HCT116 (cell line): Measurements from ENCODE around the gene PRKAG3. TPM values are rescaled to one million over a fixed set of nuclear protein-coding genes. Genes with fewer than 3 reads are reported as not detected.

Experiments
- ATAC-seq: fragments of 200-7000 bp; cut with Tn5 transposase; 2 replicates; pipeline ENCODE4 v1.9.1; 2020; ENCODE audit warnings: mild to moderate bottlenecking, moderate library complexity
- BruUV-seq: library from RNA; stranded (reverse); fragments of 400-500 nt; replicated peaks from 2 replicates; lab custom pipeline; 2021; lab: Mats Ljungman, UMichigan
- CTCF ChIA-PET: fragments of 300-600 bp; sonication (Branson Sonifier 250); formaldehyde crosslinking; loops from one replicate; lab custom pipeline; 2021; ENCODE audit warnings: antibody characterized with exemption; lab: Charles Lee
- POLR2A ChIA-PET: fragments of 300-600, 350-600 bp; sonication (Branson Sonifier 250); formaldehyde crosslinking; loops from one replicate; lab custom pipeline; 2021; ENCODE audit warnings: antibody characterized with exemption; lab: Charles Lee
- RAD21 ChIA-PET, 2 experiments: fragments of 300-600 bp; sonication (Branson Sonifier 250); formaldehyde crosslinking; loops; one replicate each; lab custom pipeline; 2023; ENCODE audit warnings: low total read pairs in 2 of 2; ENCODE audit not compliant: uncharacterized antibody in 2 of 2, unreplicated experiment in 2 of 2, low non-redundant PET in 1 of 2; lab: Charles Lee
- DNase-seq: peaks from one replicate; pipeline ENCODE4 v3.0.0-alpha.2; 2010; ENCODE audit warnings: low read depth, low spot score
- H2AFZ ChIP-seq: fragments of 200-600 bp; shearing (Covaris generic), sonication (generic); 2 replicates; pipeline ENCODE4 v1.6.1; 2017; ENCODE audit warnings: low read depth, mixed run types, mixed read lengths, antibody characterized with exemption, low read length; ENCODE audit not compliant: poor library complexity, severe bottlenecking
- H3K27ac ChIP-seq: 2 replicates; pipeline ENCODE4 v1.5.1; 2012; ENCODE audit warnings: low read depth, low read length
- H3K27me3 ChIP-seq: fragments of 200-600 bp; sonication (generic); 2 replicates; pipeline ENCODE4 v1.6.1; 2016; ENCODE audit warnings: mixed run types, low read length, mixed read lengths; ENCODE audit not compliant: insufficient read depth
- H3K36me3 ChIP-seq, 2 experiments: fragments of 200-500 bp in 1 of 2; fragments of 200-600 bp in 1 of 2; sonication (Bioruptor generic) in 1 of 2; sonication (generic) in 1 of 2; 2 replicates each; pipeline versions ENCODE4 v1.5.1 to v1.6.1; 2014 to 2016; ENCODE audit warnings: low read length in 2 of 2, inconsistent platforms in 1 of 2, mixed read lengths in 1 of 2, mixed run types in 1 of 2; ENCODE audit not compliant: insufficient read depth in 2 of 2, control insufficient read depth in 1 of 2
- H3K4me1 ChIP-seq, 2 experiments: fragments of 200-600 bp in 1 of 2; sonication (generic) in 1 of 2; 2 replicates each; pipeline versions ENCODE4 v1.5.1 to v1.6.1; 2012 to 2017; ENCODE audit warnings: low read length in 2 of 2, inconsistent platforms in 1 of 2, mild to moderate bottlenecking in 1 of 2, mixed read lengths in 1 of 2, mixed run types in 1 of 2, moderate library complexity in 1 of 2; ENCODE audit not compliant: insufficient read depth in 2 of 2, control insufficient read depth in 1 of 2
- H3K4me2 ChIP-seq: fragments of 200-600 bp; sonication (generic); 2 replicates; pipeline ENCODE4 v1.6.1; 2017; ENCODE audit warnings: mixed run types, low read length, mixed read lengths
- H3K4me3 ChIP-seq, 2 experiments: fragments of 200-600 bp in 1 of 2; sonication (generic) in 1 of 2; replicated peaks in 1 of 2; 2 replicates each; pipeline ENCODE4 v1.5.1; 2011 to 2016; ENCODE audit warnings: low read length in 2 of 2, control low read depth in 1 of 2, low read depth in 1 of 2, mild to moderate bottlenecking in 1 of 2, mixed read lengths in 1 of 2, mixed run types in 1 of 2
- H3K79me2 ChIP-seq: fragments of 200-600 bp; sonication (generic); 2 replicates; pipeline ENCODE4 v1.6.1; 2017; ENCODE audit warnings: mild to moderate bottlenecking, mixed run types, low read length, moderate library complexity, mixed read lengths; ENCODE audit not compliant: insufficient read depth
- H3K9ac ChIP-seq: fragments of 200-600 bp; sonication (generic); 2 replicates; pipeline ENCODE4 v1.6.1; 2016; ENCODE audit warnings: low read length, mixed read lengths
- H3K9me2 ChIP-seq: fragments of 200-600 bp; sonication (generic), shearing (Covaris generic); 2 replicates; pipeline ENCODE4 v1.6.1; 2017; ENCODE audit warnings: mixed run types, mild to moderate bottlenecking, moderate library complexity; ENCODE audit not compliant: insufficient read depth
- H3K9me3 ChIP-seq, 2 experiments: fragments of 200-500 bp in 1 of 2; fragments of 200-600 bp in 1 of 2; sonication (Bioruptor generic) in 1 of 2; sonication (generic) in 1 of 2; 2 replicates each; pipeline ENCODE4 v1.6.1; 2014 to 2017; ENCODE audit warnings: low read length in 2 of 2, mixed read lengths in 2 of 2, inconsistent platforms in 1 of 2, low read depth in 1 of 2, mild to moderate bottlenecking in 1 of 2, mixed run types in 1 of 2, moderate library complexity in 1 of 2; ENCODE audit not compliant: control insufficient read depth in 1 of 2, insufficient read depth in 1 of 2
- H4K20me1 ChIP-seq: fragments of 200-600 bp; sonication (generic), shearing (Covaris generic); 2 replicates; pipeline ENCODE4 v1.6.1; 2017; ENCODE audit warnings: mixed run types, mild to moderate bottlenecking, moderate library complexity; ENCODE audit not compliant: insufficient read depth
- CBX3 ChIP-seq: IDR thresholded peaks from 2 replicates; pipeline ENCODE4 v1.6.1; 2012; ENCODE audit warnings: low read depth
- POLR2A ChIP-seq: IDR thresholded peaks from 2 replicates; pipeline ENCODE4 v1.7.0; 2011; ENCODE audit warnings: borderline replicate concordance; ENCODE audit not compliant: insufficient read depth, insufficient read length; ENCODE audit errors: extremely low read depth
- POLR2AphosphoS5 ChIP-seq: IDR thresholded peaks from 2 replicates; pipeline ENCODE4 v1.6.1; 2011; ENCODE audit warnings: mild to moderate bottlenecking, low read depth, low read length, moderate library complexity
- RAD21 ChIP-seq: IDR thresholded peaks from 2 replicates; pipeline ENCODE4 v1.6.1; 2012; ENCODE audit warnings: low read depth, mild to moderate bottlenecking
- SP1 ChIP-seq: IDR thresholded peaks from 2 replicates; pipeline ENCODE4 v1.6.1; 2012; ENCODE audit warnings: low read depth
- SRF ChIP-seq: IDR thresholded peaks from 2 replicates; pipeline ENCODE4 v1.6.1; 2012; ENCODE audit warnings: low read depth
- YY1 ChIP-seq: IDR thresholded peaks from 2 replicates; pipeline ENCODE4 v1.6.1; 2011; ENCODE audit warnings: low read length, low read depth, moderate library complexity, mild to moderate bottlenecking; ENCODE audit not compliant: insufficient replicate concordance; ENCODE audit errors: extremely low read depth
- intact Hi-C: fragments of 100-400 bp; cut with micrococcal nuclease; formaldehyde crosslinking; loops from 2 replicates; pipeline ENCODE4 v1.10.0; 2022
- total RNA-seq: library from RNA; stranded (reverse); gene quantifications from one replicate; pipeline ENCODE4 v1.2.1, GENCODE V29; 2021; ENCODE audit not compliant: unreplicated experiment
- TF ChIP-seq, protein P1 (sequence below): IDR thresholded peaks from 2 replicates; pipeline ENCODE4 v1.6.1; 2011; ENCODE audit warnings: mild to moderate bottlenecking, low read length, moderate library complexity; ENCODE audit not compliant: insufficient replicate concordance; ENCODE audit errors: extremely low read depth

Gene PRKAG3
- total RNA-seq, 1 experiment from 2014 or later: not detected

DNA sequence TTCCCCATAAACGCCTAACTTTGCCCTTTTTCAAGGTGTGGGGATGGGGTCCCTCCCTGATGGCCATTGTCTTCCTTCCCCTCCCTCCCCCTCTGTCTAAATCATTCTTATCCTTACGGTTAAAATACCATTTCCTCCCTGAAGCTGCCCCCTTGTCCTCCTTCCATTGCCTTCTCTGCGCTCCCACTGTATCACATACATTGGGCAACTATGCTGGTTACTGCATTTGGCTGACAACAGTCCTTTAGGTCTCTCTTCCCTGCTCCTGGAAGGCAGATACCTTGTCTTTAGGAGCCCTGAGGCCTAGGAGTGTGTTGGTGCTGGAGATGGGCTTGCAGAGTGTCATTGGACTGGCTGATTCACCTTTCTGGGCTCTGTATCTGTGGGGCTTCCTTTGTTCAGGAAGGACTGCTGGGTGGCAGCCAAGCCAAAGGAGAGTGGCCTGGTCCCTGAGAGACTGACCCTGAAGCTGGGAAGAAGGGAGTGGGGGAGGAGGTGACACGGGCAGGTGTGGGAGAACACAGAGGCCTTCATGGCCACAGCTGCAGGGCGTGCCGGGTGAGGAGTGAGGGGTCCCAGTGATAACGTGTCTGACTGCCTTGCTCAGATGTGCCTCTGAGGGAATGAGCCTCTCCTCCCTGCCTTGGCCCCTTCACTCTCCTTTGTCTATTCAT is 30.2 kb upstream of the PRKAG3 start (continued):
- TF ChIP-seq POLR2A (no peak), SRF (no peak), POLR2AphosphoS5 (no peak), YY1 (no peak), RAD21 (no peak), CBX3 (no peak)
- TF ChIP-seq, protein P1, sequence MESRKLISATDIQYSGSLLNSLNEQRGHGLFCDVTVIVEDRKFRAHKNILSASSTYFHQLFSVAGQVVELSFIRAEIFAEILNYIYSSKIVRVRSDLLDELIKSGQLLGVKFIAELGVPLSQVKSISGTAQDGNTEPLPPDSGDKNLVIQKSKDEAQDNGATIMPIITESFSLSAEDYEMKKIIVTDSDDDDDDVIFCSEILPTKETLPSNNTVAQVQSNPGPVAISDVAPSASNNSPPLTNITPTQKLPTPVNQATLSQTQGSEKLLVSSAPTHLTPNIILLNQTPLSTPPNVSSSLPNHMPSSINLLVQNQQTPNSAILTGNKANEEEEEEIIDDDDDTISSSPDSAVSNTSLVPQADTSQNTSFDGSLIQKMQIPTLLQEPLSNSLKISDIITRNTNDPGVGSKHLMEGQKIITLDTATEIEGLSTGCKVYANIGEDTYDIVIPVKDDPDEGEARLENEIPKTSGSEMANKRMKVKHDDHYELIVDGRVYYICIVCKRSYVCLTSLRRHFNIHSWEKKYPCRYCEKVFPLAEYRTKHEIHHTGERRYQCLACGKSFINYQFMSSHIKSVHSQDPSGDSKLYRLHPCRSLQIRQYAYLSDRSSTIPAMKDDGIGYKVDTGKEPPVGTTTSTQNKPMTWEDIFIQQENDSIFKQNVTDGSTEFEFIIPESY: no peak

DNA sequence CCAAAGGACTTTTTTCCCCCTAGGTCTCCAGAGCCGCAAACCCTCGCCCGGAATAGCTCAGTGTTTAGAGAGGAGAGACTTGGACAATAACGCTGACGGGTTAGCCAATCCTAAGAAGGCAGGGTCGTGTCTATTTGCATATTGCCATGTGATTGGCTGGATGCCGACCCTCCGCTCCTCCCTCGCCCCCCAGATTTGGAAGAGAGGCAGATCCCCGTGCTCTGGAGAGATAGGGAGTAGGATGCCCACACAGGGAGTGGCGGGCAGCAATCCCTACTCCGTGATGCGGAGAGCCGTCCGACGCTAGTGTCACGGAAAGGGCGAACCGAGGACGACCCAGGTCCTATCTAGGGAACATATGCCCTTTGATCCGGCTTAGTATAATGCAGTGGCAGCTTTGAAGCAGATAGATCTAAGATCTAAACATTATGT is 29.4 kb upstream of the PRKAG3 start:
- no peaks in the 10 kb centered on the region for H3K9me3 ChIP-seq
- H3K36me3 ChIP-seq: no peaks in the 10 kb centered on the region
- H3K4me2 ChIP-seq: peak overlapping the region; percentile 93
- H2AFZ ChIP-seq: peak overlapping the region; percentile 56
- H3K9ac ChIP-seq: peak overlapping the region; percentile 18; the same call in 1 of the 2 replicates
- no peaks in the 10 kb centered on the region for H3K9me2 ChIP-seq
- RAD21 ChIA-PET: interaction anchor here in 1 of 2 experiments (0.6 to 1.0 kb wide), 2 partner anchors 9 to 15 kb away, joined by 3 to 4 read pairs; no protein-coding TSS in a partner anchor
- intact Hi-C loops: no loop called here
- H3K27me3 ChIP-seq: peaks cover 13% of the 10 kb centered on the region; the same call in 1 of the 2 replicates
- no peak overlapping the region for H3K27ac ChIP-seq
- H3K4me3 ChIP-seq: peak overlapping the region; percentile 44 to 61
- no peaks in the 10 kb centered on the region for H3K79me2 ChIP-seq
- no TSS peak for BruUV-seq
- POLR2A ChIA-PET: interaction anchor here (1.0 kb wide), 1 partner anchor 130 kb away, joined by 3 read pairs; no protein-coding TSS in a partner anchor
- no peaks in the 10 kb centered on the region for H4K20me1 ChIP-seq
- H3K4me1 ChIP-seq: peaks cover 12 to 29% of the 10 kb centered on the region in 2 experiments
- DNase-seq (peak; percentile 81), ATAC-seq (peak; percentile 88)
- CTCF ChIA-PET: interaction anchor here (0.6 to 1.8 kb wide), 9 partner anchors 9 to 169 kb away, joined by 3 to 9 read pairs (median 5); partner anchors contain the start of gene TTLL4
- no peak; the same call in 1 of the 2 replicates for TF ChIP-seq SP1
- TF ChIP-seq POLR2AphosphoS5: peak; percentile 52
